NCI-H510A treated with DMSO at 0.1 percent for 48 hours (cell line): ENCODE data around the gene CTDP1.

Experiments used
- DNase-seq: peaks from one replicate; lab custom pipeline; 2025; lab: John Stamatoyannopoulos, UW

The CTDP1 gene

GRCh38 chr18:79796531-79797405 lies 117.2 kb downstream of the CTDP1 start:
- no peak for DNase-seq

DNA sequence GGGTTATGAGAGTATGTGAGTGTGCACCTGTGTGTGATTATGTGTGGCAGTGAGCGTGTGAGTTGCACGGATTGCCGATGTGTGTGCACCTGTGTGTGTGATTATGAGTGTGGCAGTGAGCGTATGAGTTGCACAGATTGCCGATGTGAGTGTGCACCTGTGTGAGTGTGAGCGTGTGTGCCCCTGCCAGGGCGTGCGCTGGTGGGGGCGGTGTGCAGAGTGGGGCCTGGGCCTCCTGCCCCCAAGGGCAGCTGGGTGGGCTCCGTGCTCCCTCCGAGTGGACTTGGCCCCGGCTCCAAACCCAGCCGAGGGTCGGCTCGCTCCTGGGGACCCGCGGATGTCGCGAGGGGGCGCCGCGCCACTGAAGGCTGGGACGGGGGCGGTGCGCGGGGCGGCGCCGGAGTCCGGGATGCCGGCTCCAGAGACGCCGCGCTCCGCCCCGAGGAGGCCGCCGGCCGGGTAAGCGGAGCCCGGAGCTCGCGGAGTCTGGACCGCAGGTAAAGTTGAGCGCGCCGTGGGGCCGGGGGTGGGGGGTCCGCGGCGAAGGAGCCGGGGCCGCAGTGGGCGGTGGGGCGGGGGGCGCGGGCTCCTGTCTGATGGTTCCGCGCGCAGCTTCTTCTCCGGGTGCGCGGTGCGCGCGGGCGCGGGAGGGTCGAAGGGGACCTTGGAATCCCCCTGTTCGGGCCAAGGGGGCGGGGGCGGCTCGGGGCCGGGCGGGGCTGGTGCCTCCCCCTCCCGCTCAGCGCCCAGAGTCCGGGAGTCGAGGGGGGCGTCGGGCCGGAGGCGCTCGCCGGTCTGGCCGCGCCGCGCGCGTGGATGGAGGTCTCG lies 118.1 kb downstream of the CTDP1 start, which contains the start of gene KCNG2:
Gene KCNG2 (plus strand): TSS at position 421 of the 828 bp plus-strand sequence. CDS start 65,730 bp downstream, outside the sequence.
- no peak for DNase-seq

DNA sequence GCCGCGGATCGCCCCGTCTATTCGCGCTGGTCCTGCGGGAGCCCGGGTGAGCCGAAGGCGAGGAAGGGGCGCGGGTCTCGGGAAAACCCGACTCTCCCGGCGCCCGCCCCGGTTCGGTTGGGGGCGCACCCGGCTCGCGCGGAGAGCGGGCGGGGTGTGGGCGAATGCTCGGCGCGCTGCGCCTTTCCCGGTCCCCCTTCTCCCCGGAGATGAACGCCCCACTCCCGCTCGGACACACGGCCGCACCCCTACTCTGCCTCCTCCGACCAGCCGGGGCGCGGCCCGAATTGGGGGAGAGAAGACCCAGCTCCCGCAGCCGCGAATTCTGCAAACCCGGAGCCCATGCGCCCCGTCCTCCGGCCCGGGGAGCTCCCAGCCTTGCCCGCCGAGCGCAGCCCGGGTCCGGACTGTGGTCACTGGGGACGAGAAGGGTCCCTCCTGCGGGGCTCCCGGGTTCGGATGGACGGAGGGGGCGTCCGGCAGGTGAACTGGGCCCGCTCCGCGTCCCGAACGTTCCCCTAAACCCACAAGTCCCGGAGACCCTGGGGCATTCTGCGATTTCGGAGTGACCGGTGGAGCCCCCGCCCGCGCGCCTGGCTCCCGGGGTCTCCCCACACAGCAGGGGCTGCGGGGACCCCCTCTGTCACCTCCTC lies 118.9 kb downstream of the CTDP1 start:
- no peak for DNase-seq

DNA sequence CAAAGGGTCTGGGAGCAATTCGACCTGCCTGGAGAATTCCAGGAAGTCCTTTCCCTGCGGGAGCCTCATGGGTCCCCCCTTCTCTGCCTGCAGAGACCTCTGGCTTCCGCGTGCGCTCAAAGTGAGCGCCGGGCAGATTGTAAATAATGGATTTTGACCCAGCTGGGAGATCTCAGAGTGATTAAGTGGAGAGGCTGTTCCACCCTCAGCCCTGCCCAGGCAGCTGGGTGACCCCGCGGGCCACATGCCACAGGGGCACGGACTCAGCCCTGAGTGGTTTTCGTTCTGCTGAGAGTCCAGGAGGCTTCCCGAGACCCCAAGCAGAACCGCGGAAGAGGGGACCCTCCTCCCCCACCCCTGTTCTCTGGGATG lies 119.4 kb downstream of the CTDP1 start:
- DNase-seq, result no peak

GRCh38 chr18:79799619-79800370 lies 120.2 kb downstream of the CTDP1 start:
- DNase-seq, result no peak

GRCh38 chr18:79800371-79801180 lies 121.0 kb downstream of the CTDP1 start:
- DNase-seq, result no peak

- DNase-seq, result no peak
Observed at GRCh38 chr18:79801217-79801616, 121.6 kb downstream of the CTDP1 start.

DNA sequence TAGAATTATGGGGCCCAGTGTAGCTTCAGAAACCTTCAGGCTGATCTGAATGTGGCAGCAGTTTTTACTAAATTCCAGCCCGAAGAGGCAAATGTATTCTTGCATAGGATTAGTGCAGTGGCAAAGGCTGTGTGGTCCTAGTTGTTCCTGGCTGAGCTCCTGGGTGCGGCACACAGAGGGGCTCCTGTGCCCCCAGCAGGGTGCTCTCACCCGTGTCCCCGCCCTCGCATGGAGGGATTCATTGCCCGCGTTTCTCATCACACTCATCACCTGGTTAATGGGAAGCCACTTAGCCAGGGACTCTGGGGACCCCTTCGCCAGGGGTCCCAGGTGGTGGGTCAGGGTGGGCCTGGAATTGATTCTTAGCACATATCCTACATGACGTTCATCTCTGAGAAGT lies 122.0 kb downstream of the CTDP1 start:
- no peak for DNase-seq

- DNase-seq, result no peak
Observed at GRCh38 chr18:79802298-79802697, 122.7 kb downstream of the CTDP1 start.

GRCh38 chr18:79803611-79804051 lies 124.0 kb downstream of the CTDP1 start:
- no peak for DNase-seq
